Tibial nerve (tissue), 4 donors: ENCODE results near the gene COL4A6. TPM values are rescaled to one million over a fixed set of nuclear protein-coding genes. Genes with fewer than 3 reads are reported as not detected.

Source experiments
- DNase-seq, 2 donors: peaks; one replicate each; pipeline ENCODE4 v3.0.0-alpha.2; 2019; ENCODE audit warnings: low spot score in 2 of 2
- H3K27ac ChIP-seq, 4 donors: fragments of 200-600 bp; sonication (generic) in 3 of 4; one replicate each; pipeline ENCODE4 v1.5.1; 2017 to 2019; ENCODE audit warnings: mild to moderate bottlenecking in 1 of 4
- H3K27me3 ChIP-seq, 2 donors: fragments of 200-600 bp; sonication (generic) in 1 of 2; one replicate each; pipeline versions ENCODE4 v1.5.1 to v1.6.0; 2017 to 2019
- H3K36me3 ChIP-seq, 3 donors: fragments of 200-600 bp; sonication (generic); one replicate each; pipeline ENCODE4 v1.5.1; 2018 to 2019
- H3K4me1 ChIP-seq, 4 donors: fragments of 200-600 bp; sonication (generic) in 3 of 4; one replicate each; pipeline ENCODE4 v1.5.1; 2017 to 2019
- H3K4me3 ChIP-seq, 4 donors: fragments of 200-600 bp; sonication (generic) in 3 of 4; one replicate each; pipeline ENCODE4 v1.5.1; 2017 to 2019; ENCODE audit warnings: mild to moderate bottlenecking in 1 of 4, moderate library complexity in 1 of 4
- H3K9me3 ChIP-seq, 4 donors: fragments of 200-600 bp; sonication (generic) in 3 of 4; one replicate each; pipeline ENCODE4 v1.5.1; 2017 to 2019
- EP300 ChIP-seq, 2 donors: sonication (generic); formaldehyde crosslinking; IDR thresholded peaks; one replicate each; pipeline ENCODE4 v1.6.1; 2017; ENCODE audit warnings: antibody characterized with exemption in 2 of 2, mild to moderate bottlenecking in 1 of 2
- POLR2A ChIP-seq, 2 donors: fragments of 450-650 bp; IDR thresholded peaks; one replicate each; pipeline ENCODE4 v1.6.1; 2017; ENCODE audit warnings: antibody characterized with exemption in 2 of 2, mild to moderate bottlenecking in 2 of 2, moderate library complexity in 2 of 2
- WGBS, 2 donors: methylation state at CpG; one replicate each; pipeline ENCODE4 v1.1.5; 2018; 5-methylcytosine and 5-hydroxymethylcytosine counted together
- total RNA-seq, 4 donors: library from RNA; depleted of rRNA; stranded (reverse); fragments of >200 nt; gene quantifications; one replicate each; pipeline ENCODE4 v1.1.0, GENCODE V29; 2016
- TF ChIP-seq, protein P1 (sequence below), 5 experiments: fragments of 200-600 bp in 3 of 5; fragments of 450-650 bp in 2 of 5; sonication (generic) in 3 of 5; IDR thresholded peaks; one replicate each; pipeline ENCODE4 v1.5.1; 2016 to 2019; ENCODE audit warnings: antibody characterized with exemption in 5 of 5, mild to moderate bottlenecking in 3 of 5, moderate library complexity in 2 of 5

The COL4A6 gene
- total RNA-seq, 4 donors from 2014 or later: under 0.01 to 1.4 (median 0.21) TPM

DNA sequence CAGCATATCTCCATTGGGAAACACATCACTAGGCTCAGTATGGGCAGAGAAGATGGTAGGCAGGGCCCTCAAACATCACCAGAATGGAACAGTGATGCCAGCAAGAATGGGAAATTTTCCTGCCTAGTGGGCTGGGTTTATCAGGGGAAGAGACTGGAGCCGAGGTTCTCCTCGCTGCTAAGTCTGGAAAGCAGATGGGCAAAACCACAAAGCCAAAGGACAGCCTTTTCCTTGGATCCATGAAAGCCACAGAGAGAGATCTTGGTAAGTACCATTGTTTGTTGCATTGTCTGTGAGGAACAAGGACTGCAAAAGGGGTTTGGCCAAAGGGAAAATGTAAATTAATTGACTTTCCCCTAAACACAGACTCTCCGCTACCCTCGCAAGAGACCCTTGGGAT lies 266.6 kb downstream of the COL4A6 start:
- H3K4me1 ChIP-seq: no peaks in the 10 kb centered on the region
- H3K27me3 ChIP-seq: peaks cover 0 to 27% of the 10 kb centered on the region in 2 donors
- H3K9me3 ChIP-seq: no peaks in the 10 kb centered on the region
- no peaks in the 10 kb centered on the region for H3K36me3 ChIP-seq
- no peak overlapping the region for H3K4me3 ChIP-seq
- no peak for TF ChIP-seq POLR2A (IDR thresholded peaks at IDR 0.05)
- TF ChIP-seq, protein P1, sequence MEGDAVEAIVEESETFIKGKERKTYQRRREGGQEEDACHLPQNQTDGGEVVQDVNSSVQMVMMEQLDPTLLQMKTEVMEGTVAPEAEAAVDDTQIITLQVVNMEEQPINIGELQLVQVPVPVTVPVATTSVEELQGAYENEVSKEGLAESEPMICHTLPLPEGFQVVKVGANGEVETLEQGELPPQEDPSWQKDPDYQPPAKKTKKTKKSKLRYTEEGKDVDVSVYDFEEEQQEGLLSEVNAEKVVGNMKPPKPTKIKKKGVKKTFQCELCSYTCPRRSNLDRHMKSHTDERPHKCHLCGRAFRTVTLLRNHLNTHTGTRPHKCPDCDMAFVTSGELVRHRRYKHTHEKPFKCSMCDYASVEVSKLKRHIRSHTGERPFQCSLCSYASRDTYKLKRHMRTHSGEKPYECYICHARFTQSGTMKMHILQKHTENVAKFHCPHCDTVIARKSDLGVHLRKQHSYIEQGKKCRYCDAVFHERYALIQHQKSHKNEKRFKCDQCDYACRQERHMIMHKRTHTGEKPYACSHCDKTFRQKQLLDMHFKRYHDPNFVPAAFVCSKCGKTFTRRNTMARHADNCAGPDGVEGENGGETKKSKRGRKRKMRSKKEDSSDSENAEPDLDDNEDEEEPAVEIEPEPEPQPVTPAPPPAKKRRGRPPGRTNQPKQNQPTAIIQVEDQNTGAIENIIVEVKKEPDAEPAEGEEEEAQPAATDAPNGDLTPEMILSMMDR (IDR thresholded peaks at IDR 0.05): no peak
- no peak for TF ChIP-seq EP300 (IDR thresholded peaks at IDR 0.05)
- H3K27ac ChIP-seq: no peak overlapping the region
- whole genome bisulfite sequencing, 2 donors: 88 to 89% methylated on average over 4 of the region's 4 CpGs
- no peak for DNase-seq

DNA sequence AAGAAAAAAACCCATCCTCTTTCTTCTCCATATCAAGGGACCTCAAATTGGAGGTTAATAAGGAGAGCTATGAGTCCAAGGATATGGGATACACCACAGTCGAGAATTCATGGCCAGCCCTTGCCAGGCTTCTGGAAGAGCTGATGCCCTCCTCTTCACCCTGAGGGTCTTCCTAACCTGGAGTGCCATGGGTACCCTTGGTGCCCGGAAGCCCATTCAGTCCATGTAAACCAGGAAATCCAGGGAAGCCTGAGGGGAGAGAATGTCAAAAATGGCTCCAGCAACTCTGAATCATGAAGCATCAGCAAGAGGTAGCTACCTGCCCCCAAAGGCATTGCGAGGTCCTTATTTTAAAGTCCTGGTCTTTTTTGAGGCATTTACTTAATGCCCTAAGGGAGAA lies 268.5 kb downstream of the COL4A6 start:
- Histone ChIP-seq H3K27me3 (peaks cover 0 to 14% of the 10 kb centered on the region in 2 donors), H3K4me1 (no peaks in the 10 kb centered on the region), H3K36me3 (no peaks in the 10 kb centered on the region), H3K9me3 (no peaks in the 10 kb centered on the region), H3K4me3 (no peak overlapping the region), H3K27ac (no peak overlapping the region)
- no peak for DNase-seq
- 91 to 100% methylated on average over 2 to 3 of the region's 3 CpGs for WGBS, 2 donors
- TF ChIP-seq, protein P1 (IDR thresholded peaks at IDR 0.05): no peak
- TF ChIP-seq POLR2A (IDR thresholded peaks at IDR 0.05) (no peak), EP300 (IDR thresholded peaks at IDR 0.05) (no peak)

DNA sequence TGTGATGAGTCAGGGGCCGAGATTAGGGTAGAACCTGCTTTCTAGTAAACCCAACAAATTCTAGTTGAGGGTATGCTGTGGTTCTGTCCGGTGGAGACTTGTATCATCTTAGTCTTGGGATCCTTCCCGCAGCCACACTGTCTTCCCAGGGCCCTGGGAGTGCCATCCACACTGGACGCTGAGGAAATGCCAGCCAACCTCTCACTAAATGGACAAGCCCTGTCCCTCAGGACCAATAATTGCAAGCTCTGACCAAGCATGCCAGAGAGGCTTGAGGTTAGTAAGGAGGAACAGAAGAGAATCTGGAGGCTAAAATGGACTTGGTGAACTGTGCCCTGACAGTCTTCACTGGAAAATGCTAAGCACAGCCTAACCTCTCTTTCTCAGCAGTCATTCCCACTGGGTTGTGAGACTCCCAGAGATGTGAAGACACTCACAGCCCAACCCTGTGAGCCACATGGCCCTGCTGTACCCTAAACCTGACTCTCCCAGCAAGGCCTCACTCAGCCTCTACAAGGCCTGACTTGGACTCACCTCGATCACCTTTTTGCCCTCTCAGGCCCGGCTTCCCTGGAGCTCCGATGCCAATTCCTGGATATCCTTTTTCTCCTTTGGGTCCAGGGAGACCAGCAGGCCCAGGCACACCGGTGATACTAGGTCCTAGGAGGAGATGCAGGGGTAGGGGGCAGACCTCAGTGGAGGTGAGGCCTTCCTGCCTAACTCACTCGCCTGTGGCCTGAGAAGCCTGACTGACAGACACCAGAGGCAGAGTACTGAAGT lies 269.1 kb downstream of the COL4A6 start:
- H3K4me1 ChIP-seq: no peaks in the 10 kb centered on the region
- H3K27me3 ChIP-seq: peaks cover 0 to 8% of the 10 kb centered on the region in 2 donors
- TF ChIP-seq POLR2A (IDR thresholded peaks at IDR 0.05) (no peak), EP300 (IDR thresholded peaks at IDR 0.05) (no peak)
- TF ChIP-seq, protein P1 (IDR thresholded peaks at IDR 0.05): no peak
- WGBS, 2 donors: 85 to 94% methylated on average over 7 to 9 of the region's 9 CpGs
- H3K27ac ChIP-seq: no peak overlapping the region
- H3K36me3 ChIP-seq: no peaks in the 10 kb centered on the region
- no peak overlapping the region for H3K4me3 ChIP-seq
- no peaks in the 10 kb centered on the region for H3K9me3 ChIP-seq
- DNase-seq: no peak

DNA sequence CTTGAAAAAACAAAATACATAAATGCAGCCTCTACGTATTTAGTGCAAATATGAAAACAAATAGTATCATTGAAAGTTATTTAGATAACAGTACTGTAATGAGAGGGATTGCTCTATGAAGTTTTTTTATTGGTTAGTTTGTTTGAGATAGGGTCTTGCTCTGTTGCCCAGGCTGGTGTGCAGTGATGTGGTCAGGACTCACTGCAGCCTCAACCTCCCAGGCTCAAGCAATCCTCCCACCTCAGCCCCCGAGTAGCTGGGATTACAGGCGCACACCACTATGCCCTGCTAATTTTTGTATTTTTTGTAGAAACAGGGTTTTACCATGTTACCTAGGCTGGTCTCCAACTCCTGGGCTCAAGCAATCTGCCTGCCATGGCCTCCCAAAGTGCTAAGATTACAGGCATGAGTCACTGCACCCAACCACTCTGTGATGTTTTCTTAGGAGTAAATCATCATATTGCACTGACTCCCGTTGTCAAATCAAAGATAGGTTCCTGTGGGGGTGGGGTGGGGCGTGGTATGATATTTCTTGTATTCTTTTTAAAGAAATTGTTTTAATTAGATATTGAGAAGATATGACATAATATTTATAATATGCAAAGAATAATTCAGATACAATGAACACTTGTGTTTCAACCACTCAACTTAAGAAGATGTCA lies 270.9 kb downstream of the COL4A6 start:
- Histone ChIP-seq H3K4me3 (no peak overlapping the region), H3K27ac (no peak overlapping the region), H3K9me3 (no peaks in the 10 kb centered on the region), H3K4me1 (no peaks in the 10 kb centered on the region), H3K27me3 (no peaks in the 10 kb centered on the region), H3K36me3 (no peaks in the 10 kb centered on the region)
- TF ChIP-seq, protein P1 (IDR thresholded peaks at IDR 0.05): no peak
- TF ChIP-seq POLR2A (IDR thresholded peaks at IDR 0.05): no peak
- TF ChIP-seq EP300 (IDR thresholded peaks at IDR 0.05): no peak
- 70 to 77% methylated on average over 5 of the region's 5 CpGs for whole genome bisulfite sequencing, 2 donors
- no peak for DNase-seq
